Trophoblast cell (in vitro differentiated cells and primary cell): ENCODE data around the gene ANKEF1.

ENCODE experiments used
- DNase-seq, 2 donors: peaks; one replicate each; pipeline ENCODE4 v3.0.0-alpha.2; 2016
- H2AFZ ChIP-seq: 2 replicates; pipeline ENCODE4 v1.6.1; 2013; ENCODE audit warnings: low read length, moderate library complexity, mild to moderate bottlenecking; ENCODE audit not compliant: insufficient read depth, poor library complexity
- H2AK5ac ChIP-seq: 2 replicates; pipeline ENCODE4 v1.6.1; 2013; ENCODE audit warnings: mild to moderate bottlenecking, low read length
- H2BK120ac ChIP-seq: 2 replicates; pipeline ENCODE4 v1.6.1; 2013; ENCODE audit warnings: low read length, mild to moderate bottlenecking, moderate library complexity; ENCODE audit not compliant: insufficient read depth, poor library complexity
- H2BK12ac ChIP-seq: 2 replicates; pipeline ENCODE4 v1.6.1; 2013; ENCODE audit warnings: mild to moderate bottlenecking, low read length, moderate library complexity
- H2BK5ac ChIP-seq: 2 replicates; pipeline ENCODE4 v1.6.1; 2013; ENCODE audit warnings: low read length, low read depth, moderate library complexity, mild to moderate bottlenecking; ENCODE audit not compliant: poor library complexity
- H3K14ac ChIP-seq: 2 replicates; pipeline ENCODE4 v1.6.1; 2013; ENCODE audit warnings: mild to moderate bottlenecking, low read length
- H3K18ac ChIP-seq: 2 replicates; pipeline ENCODE4 v1.6.1; 2013; ENCODE audit warnings: mild to moderate bottlenecking, low read length
- H3K23ac ChIP-seq: 2 replicates; pipeline ENCODE4 v1.6.1; 2013; ENCODE audit warnings: low read length
- H3K27ac ChIP-seq: 2 replicates; pipeline ENCODE4 v1.5.1; 2013; ENCODE audit warnings: low read depth, mild to moderate bottlenecking, inconsistent platforms, low read length, moderate library complexity
- H3K27me3 ChIP-seq: 2 replicates; pipeline ENCODE4 v1.6.1; 2013; ENCODE audit warnings: inconsistent platforms, mild to moderate bottlenecking, low read length, moderate library complexity; ENCODE audit not compliant: insufficient read depth
- H3K36me3 ChIP-seq, 2 experiments: 1 replicate in 1 of 2; 2 replicates in 1 of 2; pipeline ENCODE4 v1.6.1; 2013; ENCODE audit warnings: low read length in 2 of 2, mild to moderate bottlenecking in 2 of 2, moderate library complexity in 1 of 2; ENCODE audit not compliant: insufficient read depth in 2 of 2, control insufficient read depth in 1 of 2
- H3K4ac ChIP-seq: 2 replicates; pipeline ENCODE4 v1.6.1; 2013; ENCODE audit warnings: low read depth, mild to moderate bottlenecking, low read length, moderate library complexity
- H3K4me1 ChIP-seq, 2 experiments: 1 replicate in 1 of 2; 2 replicates in 1 of 2; pipeline ENCODE4 v1.6.1; 2013; ENCODE audit warnings: low read length in 2 of 2, mild to moderate bottlenecking in 2 of 2, moderate library complexity in 1 of 2; ENCODE audit not compliant: insufficient read depth in 2 of 2, control insufficient read depth in 1 of 2
- H3K4me2 ChIP-seq: 2 replicates; pipeline ENCODE4 v1.6.1; 2013; ENCODE audit warnings: inconsistent platforms, mild to moderate bottlenecking, low read length, moderate library complexity
- H3K4me3 ChIP-seq: 2 replicates; pipeline ENCODE4 v1.5.1; 2013; ENCODE audit warnings: mild to moderate bottlenecking, low read depth, low read length, inconsistent platforms
- H3K79me1 ChIP-seq: one replicate; pipeline ENCODE4 v1.6.1; 2013; ENCODE audit warnings: low read length
- H3K79me2 ChIP-seq: 2 replicates; pipeline ENCODE4 v1.6.1; 2013; ENCODE audit warnings: low read length, mild to moderate bottlenecking; ENCODE audit not compliant: control insufficient read depth, insufficient read depth, poor library complexity
- H3K9ac ChIP-seq: 2 replicates; pipeline ENCODE4 v1.6.1; 2013; ENCODE audit warnings: mild to moderate bottlenecking, low read length
- H3K9me3 ChIP-seq: 2 replicates; pipeline ENCODE4 v1.6.1; 2013; ENCODE audit warnings: low read depth, mild to moderate bottlenecking, control low read depth, inconsistent platforms, low read length; ENCODE audit not compliant: insufficient read depth
- H4K12ac ChIP-seq: 2 replicates; pipeline ENCODE4 v1.6.1; 2013; ENCODE audit warnings: low read depth, mild to moderate bottlenecking, low read length, moderate library complexity
- H4K8ac ChIP-seq: 2 replicates; pipeline ENCODE4 v1.6.1; 2013; ENCODE audit warnings: low read depth, mild to moderate bottlenecking, low read length, moderate library complexity
- H4K91ac ChIP-seq: one replicate; pipeline ENCODE4 v1.6.1; 2013; ENCODE audit warnings: low read depth, mild to moderate bottlenecking, low read length, moderate library complexity
- WGBS: extraction: QIAGEN DNeasy Blood & Tissue Kit; methylation state at CpG from one replicate; pipeline ENCODE4 v1.1.7; 2013; ENCODE audit warnings: missing lambda C conversion rate; ENCODE audit not compliant: insufficient read length, insufficient coverage; ENCODE audit errors: extremely low coverage; 5-methylcytosine and 5-hydroxymethylcytosine counted together

ANKEF1 gene

DNA sequence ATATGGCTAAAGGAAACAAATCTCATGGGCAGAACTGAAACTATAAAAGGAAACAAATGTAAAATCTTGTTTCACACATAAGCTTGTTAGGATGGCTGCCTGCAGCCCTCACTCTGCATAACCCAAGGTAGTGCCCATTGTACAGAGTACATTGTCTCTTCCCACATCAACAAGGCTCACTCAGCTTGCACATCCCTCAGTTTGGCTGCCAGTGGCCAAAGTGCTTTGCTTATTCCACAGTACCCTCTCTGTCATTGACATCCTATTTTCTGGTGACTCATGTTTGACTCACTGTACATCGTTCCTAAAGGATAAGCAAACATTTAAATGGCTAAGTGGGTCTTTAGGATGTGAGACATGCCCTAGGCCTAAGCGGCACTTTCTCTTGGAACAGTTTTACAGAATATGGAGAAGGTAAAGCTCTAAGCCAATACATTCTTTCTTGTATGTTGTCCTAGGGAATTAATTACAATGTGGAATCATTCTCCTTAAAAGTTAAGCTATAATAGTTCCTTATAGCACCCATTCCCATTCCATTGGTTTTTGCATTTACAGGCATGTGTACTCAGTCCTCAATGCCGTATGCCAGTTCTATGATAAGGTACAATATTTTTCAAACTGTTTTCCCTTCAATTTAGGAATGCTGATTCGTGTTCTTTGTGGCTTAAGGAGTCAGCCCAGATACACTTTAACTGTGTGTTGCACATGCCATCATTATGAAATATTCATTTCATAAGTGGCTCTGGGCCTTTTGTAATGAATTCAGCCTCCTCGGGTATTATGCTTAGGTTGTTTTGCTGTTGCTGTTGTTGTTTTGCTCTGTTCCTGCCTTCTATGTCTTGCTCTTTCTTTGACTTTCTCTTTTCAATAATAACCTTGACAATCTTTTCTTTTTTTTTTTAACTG lies 5.5 kb downstream of the ANKEF1 start:
- Histone ChIP-seq H3K27me3 (no peaks in the 10 kb centered on the region), H3K9ac (no peak overlapping the region), H4K91ac (no peak overlapping the region), H3K23ac (no peak overlapping the region), H2BK120ac (no peak overlapping the region), H3K36me3 (peaks cover 0 to 2% of the 10 kb centered on the region in 2 experiments), H4K8ac (no peak overlapping the region), H3K14ac (no peak overlapping the region), H3K4me3 (no peak overlapping the region), H2BK12ac (no peak overlapping the region), H4K12ac (no peak overlapping the region), H3K4me2 (no peak overlapping the region), H2AFZ (no peak overlapping the region), H3K79me1 (no peaks in the 10 kb centered on the region), H2BK5ac (no peak overlapping the region), H3K4me1 (peaks cover 0 to under 1% of the 10 kb centered on the region in 2 experiments), H3K4ac (no peak overlapping the region), H3K27ac (no peak overlapping the region), H2AK5ac (no peak overlapping the region), H3K18ac (no peak overlapping the region), H3K9me3 (no peaks in the 10 kb centered on the region), H3K79me2 (no peaks in the 10 kb centered on the region)
- peak in 1 of 2 donors; percentile 5 for DNase-seq
- no CpG with 5 or more reads among the region's 5 CpGs for WGBS

DNA sequence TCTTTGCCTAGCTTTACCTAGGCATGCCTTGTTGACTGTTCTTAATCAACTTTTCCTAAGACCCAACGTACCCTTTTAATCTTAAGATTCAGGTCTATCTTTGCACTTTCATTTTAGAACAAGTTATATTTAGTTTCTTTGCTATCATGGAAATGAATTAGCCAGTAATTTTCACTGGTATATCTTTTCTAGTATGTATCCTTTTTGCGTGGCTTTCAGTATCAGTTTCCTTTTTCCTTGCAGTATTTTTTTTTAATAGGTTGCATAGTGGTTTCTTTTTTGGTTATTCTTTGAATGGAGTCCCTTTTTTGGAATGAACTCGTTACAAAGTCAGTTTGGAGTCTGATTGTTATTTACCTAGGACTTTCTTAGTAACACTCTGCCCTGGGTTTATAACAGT lies 7.3 kb downstream of the ANKEF1 start:
- no peak overlapping the region for H3K14ac ChIP-seq
- no peak overlapping the region for H2AFZ ChIP-seq
- no CpG with 5 or more reads among the region's 3 CpGs for WGBS

DNA sequence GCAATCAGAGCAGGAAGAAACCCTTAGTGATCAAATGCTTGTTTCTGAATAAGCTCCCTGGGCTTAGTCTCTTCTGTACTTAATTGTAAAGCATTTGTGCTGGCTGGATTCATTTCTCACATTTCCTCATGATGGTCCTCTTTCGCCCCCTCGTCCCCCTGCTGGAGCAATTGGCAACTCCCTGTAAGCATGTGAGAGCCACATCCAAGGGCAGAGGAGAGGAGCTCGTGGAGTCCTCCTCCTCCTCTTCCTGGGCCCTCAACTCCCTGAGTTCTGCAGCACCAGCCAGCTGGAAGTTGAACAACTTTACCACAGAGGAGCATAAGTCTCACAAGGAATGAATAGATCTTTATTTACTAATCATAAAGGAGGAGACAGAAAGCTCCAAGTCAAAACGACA lies 12.6 kb downstream of the ANKEF1 start:
- H3K79me1 ChIP-seq = no peaks in the 10 kb centered on the region
- H3K9ac ChIP-seq = no peak overlapping the region
- no peaks in the 10 kb centered on the region for H3K4me1 ChIP-seq
- no peak overlapping the region for H3K4me2 ChIP-seq
- no peak overlapping the region for H2BK5ac ChIP-seq
- H3K23ac ChIP-seq = no peak overlapping the region
- no peak overlapping the region for H3K18ac ChIP-seq
- no peak overlapping the region for H4K8ac ChIP-seq
- H3K79me2 ChIP-seq = no peaks in the 10 kb centered on the region
- no peak overlapping the region for H2BK12ac ChIP-seq
- peaks cover 0 to 2% of the 10 kb centered on the region in 2 experiments for H3K36me3 ChIP-seq
- H3K27me3 ChIP-seq = no peaks in the 10 kb centered on the region
- DNase-seq = no peak
- H2AK5ac ChIP-seq = no peak overlapping the region
- no peak overlapping the region for H2AFZ ChIP-seq
- no peak overlapping the region for H3K27ac ChIP-seq
- H4K91ac ChIP-seq = no peak overlapping the region
- no peaks in the 10 kb centered on the region for H3K9me3 ChIP-seq
- H3K14ac ChIP-seq = no peak overlapping the region
- no peak overlapping the region for H3K4me3 ChIP-seq
- H3K4ac ChIP-seq = no peak overlapping the region
- H2BK120ac ChIP-seq = no peak overlapping the region
- no peak overlapping the region for H4K12ac ChIP-seq
- WGBS = no CpG with 5 or more reads among the region's 4 CpGs

More for the DNA sequence above, 7.3 kb downstream of the ANKEF1 start:
- Histone ChIP-seq H2BK5ac (no peak overlapping the region), H4K91ac (no peak overlapping the region), H3K9me3 (no peaks in the 10 kb centered on the region), H3K4me3 (no peak overlapping the region), H4K8ac (no peak overlapping the region), H3K23ac (no peak overlapping the region), H2AK5ac (no peak overlapping the region), H3K79me2 (no peaks in the 10 kb centered on the region), H3K79me1 (no peaks in the 10 kb centered on the region), H3K27ac (no peak overlapping the region), H3K18ac (no peak overlapping the region), H3K9ac (no peak overlapping the region), H3K4ac (no peak overlapping the region), H3K36me3 (peaks cover 0 to 2% of the 10 kb centered on the region in 2 experiments), H4K12ac (no peak overlapping the region), H2BK120ac (no peak overlapping the region), H3K4me1 (no peaks in the 10 kb centered on the region), H2BK12ac (no peak overlapping the region), H3K27me3 (no peaks in the 10 kb centered on the region), H3K4me2 (no peak overlapping the region)
- DNase-seq = no peak

DNA sequence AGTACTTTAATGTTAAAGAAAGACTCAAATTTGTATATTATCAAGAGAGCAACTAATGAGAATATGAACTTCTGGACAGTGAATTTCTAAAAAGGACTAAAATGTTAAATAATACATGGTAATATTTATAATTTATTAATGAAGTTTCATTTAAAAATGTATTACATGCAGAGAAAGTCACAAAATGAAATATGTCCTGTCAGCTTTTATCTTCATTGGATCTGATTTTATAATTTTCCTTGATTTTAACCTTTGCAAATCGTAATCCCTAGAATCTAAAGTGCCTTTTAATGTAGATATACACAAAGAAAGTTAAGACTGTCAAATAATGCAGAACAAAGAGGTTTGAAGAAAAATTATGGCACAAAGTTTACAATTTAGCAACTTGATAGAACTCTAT lies 16.4 kb downstream of the ANKEF1 start:
- H3K27ac ChIP-seq = no peak overlapping the region
- no peak overlapping the region for H3K23ac ChIP-seq
- no peak overlapping the region for H3K9ac ChIP-seq
- H3K4me1 ChIP-seq = no peaks in the 10 kb centered on the region
- no peak overlapping the region for H2AFZ ChIP-seq
- H2BK12ac ChIP-seq = no peak overlapping the region
- peaks cover 0 to 2% of the 10 kb centered on the region in 2 experiments for H3K36me3 ChIP-seq
- DNase-seq = no peak
- no peak overlapping the region for H3K4me3 ChIP-seq
- no peaks in the 10 kb centered on the region for H3K27me3 ChIP-seq
- no peak overlapping the region for H2BK120ac ChIP-seq
- H4K12ac ChIP-seq = no peak overlapping the region
- no peak overlapping the region for H4K8ac ChIP-seq
- H2AK5ac ChIP-seq = no peak overlapping the region
- WGBS = no CpG with 5 or more reads among the region's 1 CpG
- no peak overlapping the region for H3K18ac ChIP-seq
- no peaks in the 10 kb centered on the region for H3K79me1 ChIP-seq
- H3K4ac ChIP-seq = no peak overlapping the region
- H3K9me3 ChIP-seq = no peaks in the 10 kb centered on the region
- no peaks in the 10 kb centered on the region for H3K79me2 ChIP-seq
- H3K14ac ChIP-seq = no peak overlapping the region
- H3K4me2 ChIP-seq = no peak overlapping the region
- no peak overlapping the region for H4K91ac ChIP-seq
- no peak overlapping the region for H2BK5ac ChIP-seq
